ENCODE data around the gene NTSR1. TPM values are rescaled to one million over a fixed set of nuclear protein-coding genes. Genes with fewer than 3 reads are reported as not detected.

NTSR1 gene
- total RNA-seq, 3 donors from 2014 or later (not counting 1 experiment from before 2014, with no cell fraction given) = 0.11 to 0.45 TPM; not detected in 1

- H3K9me3 ChIP-seq (ENCODE audit: control insufficient read depth, insufficient read depth, low read length) = no peaks in the 10 kb centered on the region
- TF ChIP-seq CTCF (IDR thresholded peaks at IDR 0.05) = no peak
- H3K27ac ChIP-seq (ENCODE audit: low read length) = peak overlapping the region; percentile 57
- H3K36me3 ChIP-seq (ENCODE audit: control insufficient read depth, insufficient read depth, low read length) = no peaks in the 10 kb centered on the region
- Mint-ChIP-seq H3K4me3 (no peak overlapping the region), H3K27ac (no peak overlapping the region), H3K27me3 (ENCODE audit: low read depth in 2 of 2) (peaks cover 0 to 3% of the 10 kb centered on the region in 2 donors), H3K4me1 (peaks cover 12 to 31% of the 10 kb centered on the region in 2 donors), H3K9me3 (no peaks in the 10 kb centered on the region), H3K36me3 (no peaks in the 10 kb centered on the region)
- WGBS (ENCODE audit: insufficient coverage) = 90% methylated on average over 18 of the region's 18 CpGs
- ATAC-seq (no peak), DNase-seq (no peak)
- intact Hi-C loops (cut with micrococcal nuclease) = no loop called here
- no peaks in the 10 kb centered on the region for H3K27me3 ChIP-seq (ENCODE audit: control insufficient read depth, insufficient read depth, low read length)
- peaks cover 51% of the 10 kb centered on the region for H3K4me1 ChIP-seq (ENCODE audit: control insufficient read depth, insufficient read depth, low read length)
- H3K4me3 ChIP-seq (ENCODE audit: low read length) = no peak overlapping the region
Observed at GRCh38 chr20:62741701-62742491, 33.3 kb downstream of the NTSR1 start.

- peaks cover 0 to 3% of the 10 kb centered on the region in 2 donors for H3K27me3 Mint-ChIP-seq (ENCODE audit: low read depth in 2 of 2)
- H3K27ac Mint-ChIP-seq = no peak overlapping the region
- no peak for ATAC-seq
- DNase-seq = no peak
- intact Hi-C loops (cut with micrococcal nuclease) = no loop called here
- peaks cover 51% of the 10 kb centered on the region for H3K4me1 ChIP-seq (ENCODE audit: control insufficient read depth, insufficient read depth, low read length)
- H3K4me1 Mint-ChIP-seq = peaks cover 12 to 31% of the 10 kb centered on the region in 2 donors
- H3K27ac ChIP-seq (ENCODE audit: low read length) = no peak overlapping the region
- H3K36me3 ChIP-seq (ENCODE audit: control insufficient read depth, insufficient read depth, low read length) = no peaks in the 10 kb centered on the region
- no peaks in the 10 kb centered on the region for H3K9me3 ChIP-seq (ENCODE audit: control insufficient read depth, insufficient read depth, low read length)
- no peaks in the 10 kb centered on the region for H3K36me3 Mint-ChIP-seq
- no peaks in the 10 kb centered on the region for H3K27me3 ChIP-seq (ENCODE audit: control insufficient read depth, insufficient read depth, low read length)
- H3K9me3 Mint-ChIP-seq = no peaks in the 10 kb centered on the region
- no peak overlapping the region for H3K4me3 ChIP-seq (ENCODE audit: low read length)
- TF ChIP-seq CTCF (IDR thresholded peaks at IDR 0.05) = no peak
- no peak overlapping the region for H3K4me3 Mint-ChIP-seq
- WGBS (ENCODE audit: insufficient coverage) = 91% methylated on average over 6 of the region's 6 CpGs
Observed at GRCh38 chr20:62742550-62742949, 33.9 kb downstream of the NTSR1 start.

- no peaks in the 10 kb centered on the region for H3K36me3 Mint-ChIP-seq
- DNase-seq (no peak), ATAC-seq (no peak)
- H3K9me3 Mint-ChIP-seq = no peaks in the 10 kb centered on the region
- peaks cover 12 to 31% of the 10 kb centered on the region in 2 donors for H3K4me1 Mint-ChIP-seq
- intact Hi-C loops (cut with micrococcal nuclease) = no loop called here
- H3K27ac ChIP-seq (ENCODE audit: low read length) = no peak overlapping the region
- H3K9me3 ChIP-seq (ENCODE audit: control insufficient read depth, insufficient read depth, low read length) = no peaks in the 10 kb centered on the region
- no peaks in the 10 kb centered on the region for H3K27me3 ChIP-seq (ENCODE audit: control insufficient read depth, insufficient read depth, low read length)
- peaks cover 49% of the 10 kb centered on the region for H3K4me1 ChIP-seq (ENCODE audit: control insufficient read depth, insufficient read depth, low read length)
- TF ChIP-seq CTCF (IDR thresholded peaks at IDR 0.05) = no peak
- 91% methylated on average over 20 of the region's 21 CpGs for WGBS (ENCODE audit: insufficient coverage)
- H3K27ac Mint-ChIP-seq = peak overlapping the region; percentile 6 to 60
- peaks cover 0 to 3% of the 10 kb centered on the region in 2 donors for H3K27me3 Mint-ChIP-seq (ENCODE audit: low read depth in 2 of 2)
- no peaks in the 10 kb centered on the region for H3K36me3 ChIP-seq (ENCODE audit: control insufficient read depth, insufficient read depth, low read length)
- H3K4me3 Mint-ChIP-seq = no peak overlapping the region
- H3K4me3 ChIP-seq (ENCODE audit: low read length) = no peak overlapping the region
Observed at GRCh38 chr20:62742979-62743776, 34.5 kb downstream of the NTSR1 start.

Measured in natural killer cell (primary cell).